Activated CD8-positive, alpha-beta memory T cell treated with anti-CD3 and anti-CD28 coated beads, Interleukin-2, amount 50 U/mL, for 48 hours (primary cell): ENCODE data around the gene CHMP6.

Source experiments
- DNase-seq: peaks from one replicate; pipeline ENCODE4 v3.0.0-alpha.2; 2020

The CHMP6 gene

GRCh38 chr17:80956321-80957190 lies 35.1 kb upstream of the CHMP6 start:
- DNase-seq = no peak

GRCh38 chr17:80957461-80957941 lies 34.1 kb upstream of the CHMP6 start:
- DNase-seq = no peak

- no peak for DNase-seq
Measured at GRCh38 chr17:80959330-80960036, 32.2 kb upstream of the CHMP6 start.

- DNase-seq = no peak
Measured at GRCh38 chr17:80960037-80960796, 31.4 kb upstream of the CHMP6 start.

- no peak for DNase-seq
Measured at GRCh38 chr17:80960797-80961452, 30.7 kb upstream of the CHMP6 start.

GRCh38 chr17:80961541-80962330 lies 29.9 kb upstream of the CHMP6 start:
- DNase-seq = no peak

- DNase-seq = no peak
Measured at GRCh38 chr17:80962356-80963329, 29.0 kb upstream of the CHMP6 start.

- no peak for DNase-seq
Measured at GRCh38 chr17:80963812-80964543, 27.7 kb upstream of the CHMP6 start.

GRCh38 chr17:80964544-80964856 lies 27.1 kb upstream of the CHMP6 start:
- no peak for DNase-seq

GRCh38 chr17:80964859-80965580 lies 26.6 kb upstream of the CHMP6 start:
- no peak for DNase-seq

- no peak for DNase-seq
Measured at GRCh38 chr17:80965606-80966005, 26.0 kb upstream of the CHMP6 start.

GRCh38 chr17:80967404-80967872 lies 24.2 kb upstream of the CHMP6 start:
- DNase-seq = no peak

GRCh38 chr17:80968602-80969029 lies 23.0 kb upstream of the CHMP6 start:
- no peak for DNase-seq

- DNase-seq = no peak
Measured at GRCh38 chr17:80969030-80969673, 22.5 kb upstream of the CHMP6 start.

GRCh38 chr17:80969674-80970043 lies 22.0 kb upstream of the CHMP6 start:
- DNase-seq = no peak

- peak; percentile 74 for DNase-seq
Measured at GRCh38 chr17:80970044-80970761, 21.4 kb upstream of the CHMP6 start.

- no peak for DNase-seq
Measured at GRCh38 chr17:80970762-80971703, 20.6 kb upstream of the CHMP6 start.
